Smooth muscle cell of the coronary artery (primary cell): ENCODE measurements around the gene TFAP2A. TPM values are rescaled to one million over a fixed set of nuclear protein-coding genes. Genes with fewer than 3 reads are reported as not detected.

Experiments used
- total RNA-seq: library from RNA; depleted of rRNA; stranded (reverse); fragments of >200 nt; gene quantifications from 2 replicates; pipeline ENCODE4 v1.2.3, GENCODE V29; 2014; ENCODE audit warnings: low replicate concordance

Gene TFAP2A
- total RNA-seq = 0.23 and 1.1 TPM in 2 replicates

GRCh38 chr6:10414756-10415616 is at the start of gene TFAP2A:
Gene TFAP2A (minus strand): TSS chr6:10415074. CDS start chr6:10414991, 83 bp downstream.

Other genes with a start within 250 kb of the TFAP2A start
- 0.38 TPM in 1 of 2 replicates, not detected in the other for gene GCNT2, start 106.3 kb upstream of the TFAP2A start, total RNA-seq